ENCODE data around the gene PDE2A.

PDE2A gene

DNA sequence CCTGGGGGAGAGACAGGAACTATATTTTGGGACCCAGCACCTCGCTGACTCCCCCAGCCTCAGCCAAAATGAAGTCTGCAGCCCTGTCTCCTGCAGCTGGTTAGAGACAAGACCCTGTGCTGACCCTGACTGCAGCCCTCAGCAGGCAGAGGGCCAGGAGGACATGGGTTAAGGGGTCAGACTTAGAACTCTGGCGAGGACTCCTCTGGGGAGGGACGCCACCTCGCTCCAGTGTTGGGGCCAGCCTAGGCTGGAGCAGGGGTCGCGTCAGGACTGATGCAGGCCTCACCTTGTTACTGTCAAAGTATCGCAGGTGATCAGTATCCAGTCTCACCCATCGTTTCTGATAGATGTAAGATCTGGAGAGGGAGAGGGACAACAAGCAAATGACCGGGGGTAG lies 36.9 kb upstream of the PDE2A start:
- no peak for DNase-seq (ENCODE audit: low spot score)
- TF ChIP-seq, protein P1, sequence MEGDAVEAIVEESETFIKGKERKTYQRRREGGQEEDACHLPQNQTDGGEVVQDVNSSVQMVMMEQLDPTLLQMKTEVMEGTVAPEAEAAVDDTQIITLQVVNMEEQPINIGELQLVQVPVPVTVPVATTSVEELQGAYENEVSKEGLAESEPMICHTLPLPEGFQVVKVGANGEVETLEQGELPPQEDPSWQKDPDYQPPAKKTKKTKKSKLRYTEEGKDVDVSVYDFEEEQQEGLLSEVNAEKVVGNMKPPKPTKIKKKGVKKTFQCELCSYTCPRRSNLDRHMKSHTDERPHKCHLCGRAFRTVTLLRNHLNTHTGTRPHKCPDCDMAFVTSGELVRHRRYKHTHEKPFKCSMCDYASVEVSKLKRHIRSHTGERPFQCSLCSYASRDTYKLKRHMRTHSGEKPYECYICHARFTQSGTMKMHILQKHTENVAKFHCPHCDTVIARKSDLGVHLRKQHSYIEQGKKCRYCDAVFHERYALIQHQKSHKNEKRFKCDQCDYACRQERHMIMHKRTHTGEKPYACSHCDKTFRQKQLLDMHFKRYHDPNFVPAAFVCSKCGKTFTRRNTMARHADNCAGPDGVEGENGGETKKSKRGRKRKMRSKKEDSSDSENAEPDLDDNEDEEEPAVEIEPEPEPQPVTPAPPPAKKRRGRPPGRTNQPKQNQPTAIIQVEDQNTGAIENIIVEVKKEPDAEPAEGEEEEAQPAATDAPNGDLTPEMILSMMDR (IDR thresholded peaks at IDR 0.05; ENCODE audit: extremely low read depth, missing control alignments) = no peak

- TF ChIP-seq, protein P1 (IDR thresholded peaks at IDR 0.05; ENCODE audit: extremely low read depth, missing control alignments) = no peak
- DNase-seq (ENCODE audit: low spot score) = no peak
Observed at GRCh38 chr11:72710278-72710677, 36.1 kb upstream of the PDE2A start.

- TF ChIP-seq, protein P1 (IDR thresholded peaks at IDR 0.05; ENCODE audit: extremely low read depth, missing control alignments) = no peak
- no peak for DNase-seq (ENCODE audit: low spot score)
Observed at GRCh38 chr11:72709478-72710238, 35.4 kb upstream of the PDE2A start.

DNA sequence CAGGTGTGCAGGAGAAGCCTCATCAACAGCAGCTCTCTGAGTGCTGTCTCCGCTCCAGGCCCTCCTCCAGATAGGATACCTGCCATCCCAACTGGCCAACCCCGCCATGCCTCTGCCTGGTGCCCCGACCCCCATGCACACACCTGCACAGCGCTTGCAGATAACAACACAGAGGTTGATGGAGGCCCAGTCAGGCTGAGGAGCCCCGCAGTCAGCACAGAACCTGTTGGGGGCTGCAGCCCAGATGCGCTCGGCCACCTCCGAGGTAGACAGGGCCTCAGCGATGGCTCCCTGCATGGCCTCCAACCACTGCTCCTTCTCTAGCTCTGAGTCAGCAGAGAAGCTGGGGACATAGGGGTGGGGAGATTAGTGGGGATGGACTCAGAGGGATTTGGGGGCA lies 32.8 kb upstream of the PDE2A start:
- no peak for DNase-seq (ENCODE audit: low spot score)
- TF ChIP-seq, protein P1 (IDR thresholded peaks at IDR 0.05; ENCODE audit: extremely low read depth, missing control alignments) = no peak

DNA sequence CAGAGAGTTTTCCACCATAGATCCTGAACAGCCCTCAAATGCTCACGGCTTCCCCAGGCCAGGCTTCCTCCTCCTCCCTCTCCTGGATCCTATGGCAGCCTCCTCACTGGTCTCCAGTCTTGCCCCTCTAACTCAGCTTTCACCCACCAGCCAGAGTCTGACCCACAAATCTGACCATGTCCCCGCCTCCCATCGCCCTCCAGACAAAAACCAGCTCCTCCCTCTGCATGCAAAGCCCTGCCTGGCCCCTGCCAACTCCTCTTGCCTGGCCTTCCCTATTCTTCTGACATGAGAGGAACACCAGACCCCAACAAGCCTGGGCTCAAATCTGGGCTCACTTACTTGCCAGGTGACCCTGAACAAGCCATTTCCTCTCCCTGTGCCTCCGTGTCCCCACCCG lies 32.4 kb upstream of the PDE2A start:
- DNase-seq (ENCODE audit: low spot score) = no peak
- TF ChIP-seq, protein P1 (IDR thresholded peaks at IDR 0.05; ENCODE audit: extremely low read depth, missing control alignments) = no peak

GRCh38 chr11:72705442-72706365 lies 31.5 kb upstream of the PDE2A start:
- DNase-seq (ENCODE audit: low spot score) = no peak
- TF ChIP-seq, protein P1 (IDR thresholded peaks at IDR 0.05; ENCODE audit: extremely low read depth, missing control alignments) = no peak

DNA sequence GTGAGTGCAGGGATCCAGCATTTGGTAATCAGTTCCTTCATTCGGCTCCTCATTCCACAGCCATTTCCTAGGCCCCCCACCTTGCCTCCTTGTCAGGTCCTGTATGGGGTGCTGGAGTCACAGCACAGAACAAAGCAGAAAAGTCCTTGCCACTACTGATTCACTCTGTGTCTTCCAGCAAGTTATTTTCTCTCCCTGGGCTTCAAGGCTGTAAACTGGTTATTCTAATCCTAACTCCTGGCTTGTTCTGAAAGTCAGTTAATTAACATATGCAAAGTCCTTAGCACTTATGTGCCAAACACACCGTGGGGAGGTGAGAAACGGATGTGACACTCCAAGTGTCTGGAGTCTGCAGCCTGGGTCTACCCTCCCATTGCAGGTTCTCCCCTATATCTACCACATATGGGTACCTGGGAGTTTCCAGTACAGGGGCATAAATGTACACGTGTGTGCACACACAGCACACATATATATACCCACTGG lies 30.6 kb upstream of the PDE2A start:
- no peak for DNase-seq (ENCODE audit: low spot score)
- TF ChIP-seq, protein P1 (IDR thresholded peaks at IDR 0.05; ENCODE audit: extremely low read depth, missing control alignments) = no peak

Data from GM20000 (cell line).